H7 (cell line): Measurements from ENCODE around the gene SERP2. TPM values are rescaled to one million over a fixed set of nuclear protein-coding genes. Genes with fewer than 3 reads are reported as not detected.

Source experiments
- DNase-seq: peaks from one replicate; pipeline ENCODE4 v3.0.0; 2012
- H3K27me3 ChIP-seq: 2 replicates; pipeline ENCODE4 v1.6.0; 2011; ENCODE audit warnings: mild to moderate bottlenecking, low read length; ENCODE audit not compliant: control insufficient read depth, insufficient read depth
- H3K36me3 ChIP-seq: replicated peaks from 2 replicates; pipeline ENCODE4 v1.5.1; 2011; ENCODE audit warnings: low read length; ENCODE audit not compliant: control insufficient read depth, insufficient read depth
- H3K4me3 ChIP-seq: 2 replicates; pipeline ENCODE4 v1.5.1; 2011; ENCODE audit warnings: low read depth, mild to moderate bottlenecking, control low read depth, low read length, moderate library complexity; ENCODE audit not compliant: insufficient read depth
- total RNA-seq: library from RNA; depleted of rRNA; stranded (reverse); fragments of >200 nt; shearing (Covaris generic); gene quantifications from 2 replicates; pipeline ENCODE4 v1.2.3, GENCODE V29; 2014

SERP2 gene
- total RNA-seq, 1 experiment from 2014 or later = 0.17 TPM

- DNase-seq = peak; percentile 77
- no peaks in the 10 kb centered on the region for H3K36me3 ChIP-seq
- H3K4me3 ChIP-seq = peak overlapping the region; percentile 12; the same call in 1 of the 2 replicates
- H3K27me3 ChIP-seq = no peaks in the 10 kb centered on the region
Measured at GRCh38 chr13:44404261-44405132, 30.9 kb downstream of the SERP2 start.

DNA sequence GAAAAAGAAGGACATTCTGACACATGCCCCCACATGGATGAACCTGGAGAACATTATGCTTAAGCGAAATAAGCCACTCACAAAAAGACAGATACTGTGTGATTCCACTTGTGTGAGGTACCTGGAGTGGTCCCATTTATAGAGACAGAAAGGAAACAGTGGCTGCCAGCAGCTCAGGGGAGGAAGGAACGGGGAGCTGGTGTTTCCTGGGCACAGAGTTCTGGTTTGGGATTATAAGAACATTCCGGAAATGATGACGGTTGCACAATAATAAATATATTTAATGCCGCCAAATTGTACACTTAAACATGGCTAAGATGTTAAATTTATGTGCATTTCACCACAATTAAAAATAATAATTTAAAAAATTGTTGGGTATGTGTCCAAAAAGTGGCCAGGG is 33.0 kb downstream of the SERP2 start:
- Histone ChIP-seq H3K36me3 (no peaks in the 10 kb centered on the region), H3K27me3 (no peaks in the 10 kb centered on the region), H3K4me3 (no peak overlapping the region)
- no peak for DNase-seq

- no peaks in the 10 kb centered on the region for H3K27me3 ChIP-seq
- no peak overlapping the region for H3K4me3 ChIP-seq
- peak; percentile 50 for DNase-seq
- no peaks in the 10 kb centered on the region for H3K36me3 ChIP-seq
Measured at GRCh38 chr13:44407379-44407778, 33.8 kb downstream of the SERP2 start.

GRCh38 chr13:44407891-44408290 is 34.3 kb downstream of the SERP2 start:
- DNase-seq = no peak
- H3K27me3 ChIP-seq = no peaks in the 10 kb centered on the region
- no peak overlapping the region for H3K4me3 ChIP-seq
- no peaks in the 10 kb centered on the region for H3K36me3 ChIP-seq

GRCh38 chr13:44409595-44409994 is 36.0 kb downstream of the SERP2 start:
- H3K27me3 ChIP-seq = no peaks in the 10 kb centered on the region
- no peaks in the 10 kb centered on the region for H3K36me3 ChIP-seq
- no peak overlapping the region for H3K4me3 ChIP-seq
- no peak for DNase-seq

- Histone ChIP-seq H3K36me3 (no peaks in the 10 kb centered on the region), H3K27me3 (no peaks in the 10 kb centered on the region; the same call in 1 of the 2 replicates), H3K4me3 (no peak overlapping the region)
- no peak for DNase-seq
Measured at GRCh38 chr13:44410328-44410859, 36.8 kb downstream of the SERP2 start.

DNA sequence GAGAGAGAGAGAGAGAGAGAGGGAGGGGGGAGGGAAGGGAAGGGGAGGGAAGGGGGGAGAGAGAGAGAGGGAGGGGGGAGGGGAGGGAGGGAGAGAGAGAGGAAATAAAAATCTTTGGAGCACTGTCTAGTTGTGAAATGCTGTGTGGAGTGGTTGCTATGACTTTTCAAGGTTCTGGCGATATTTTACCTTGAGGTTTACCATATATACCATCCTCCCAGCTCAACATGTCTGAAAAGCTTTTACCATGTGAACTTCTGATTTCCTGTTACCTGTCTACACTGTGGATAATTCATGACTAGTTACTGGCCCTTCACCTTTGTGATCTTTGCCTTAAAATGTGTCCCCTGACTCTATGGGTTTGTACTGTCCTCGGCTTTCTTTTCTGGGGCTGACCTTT is 38.2 kb downstream of the SERP2 start:
- H3K4me3 ChIP-seq = no peak overlapping the region
- no peaks in the 10 kb centered on the region; the same call in none of the 2 replicates for H3K27me3 ChIP-seq
- H3K36me3 ChIP-seq = no peaks in the 10 kb centered on the region
- no peak for DNase-seq

GRCh38 chr13:44412346-44412935 is 38.8 kb downstream of the SERP2 start:
- no peak for DNase-seq
- no peaks in the 10 kb centered on the region; the same call in none of the 2 replicates for H3K27me3 ChIP-seq

DNA sequence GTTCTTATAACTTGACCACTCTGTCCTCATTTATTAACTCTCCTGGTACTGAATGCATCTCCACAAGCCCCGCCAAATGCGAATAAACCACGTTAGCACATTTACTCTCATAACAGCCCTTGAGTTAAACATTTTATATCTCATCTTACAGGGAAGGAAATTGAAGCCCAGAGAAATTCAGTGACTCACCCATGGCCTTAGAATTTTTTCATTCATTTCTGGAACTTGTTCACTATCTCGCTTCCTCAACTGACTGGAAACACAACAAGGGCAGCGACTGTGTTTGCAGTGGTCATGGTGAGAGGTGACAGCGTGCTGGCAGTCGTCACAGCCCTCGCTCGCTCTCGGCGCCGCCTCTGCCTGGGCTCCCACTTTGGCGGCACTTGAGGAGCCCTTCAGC is 39.5 kb downstream of the SERP2 start:
- DNase-seq = no peak
- no peak overlapping the region for H3K4me3 ChIP-seq
- no peaks in the 10 kb centered on the region; the same call in none of the 2 replicates for H3K27me3 ChIP-seq
- H3K36me3 ChIP-seq = no peaks in the 10 kb centered on the region

More at GRCh38 chr13:44412346-44412935, 38.8 kb downstream of the SERP2 start:
- Histone ChIP-seq H3K36me3 (no peaks in the 10 kb centered on the region), H3K4me3 (no peak overlapping the region)

DNA sequence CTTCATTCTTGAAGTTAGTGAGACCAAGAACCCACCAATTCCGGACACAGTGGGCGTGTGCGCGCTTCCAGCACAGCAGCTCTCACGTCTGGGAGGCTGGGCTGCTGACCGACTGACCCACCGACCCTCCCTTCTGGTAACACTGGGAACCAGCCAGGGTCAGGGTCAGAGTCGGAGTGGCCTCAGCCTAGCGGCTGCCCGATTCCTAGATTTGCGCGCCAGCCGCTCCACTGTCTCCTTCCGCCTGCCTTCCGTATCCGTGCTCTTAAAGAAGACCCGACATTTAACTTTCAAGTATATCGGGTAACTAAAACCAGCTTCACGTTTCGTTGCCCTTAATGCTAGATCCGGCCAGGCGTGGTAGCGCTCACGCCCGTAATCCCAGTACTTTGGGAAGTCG is 41.1 kb downstream of the SERP2 start:
- Histone ChIP-seq H3K27me3 (no peaks in the 10 kb centered on the region; the same call in none of the 2 replicates), H3K36me3 (no peaks in the 10 kb centered on the region), H3K4me3 (peak overlapping the region; percentile 25; the same call in 1 of the 2 replicates)
- DNase-seq = no peak

DNA sequence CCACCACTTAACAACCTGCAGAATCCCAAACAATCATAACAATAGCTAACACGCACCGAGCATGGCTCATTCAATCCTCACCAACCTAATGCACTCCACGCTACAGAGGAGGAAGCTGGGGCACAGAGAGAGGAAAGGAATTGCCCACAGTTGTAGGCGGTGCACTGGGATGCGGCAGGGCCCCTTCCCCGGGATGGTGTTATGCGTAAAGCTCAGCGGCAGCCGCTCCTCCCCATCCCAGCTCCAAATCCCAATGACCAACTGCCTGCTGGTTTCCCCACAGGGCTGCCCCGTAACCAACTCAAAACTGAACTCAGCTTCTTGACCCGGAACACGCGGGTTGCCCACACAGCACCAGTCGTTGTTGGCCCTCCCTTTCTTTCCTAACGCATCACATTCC is 42.2 kb downstream of the SERP2 start:
- peak; percentile 79 for DNase-seq
- Histone ChIP-seq H3K36me3 (no peaks in the 10 kb centered on the region), H3K4me3 (peak overlapping the region; percentile 31; the same call in 1 of the 2 replicates), H3K27me3 (no peaks in the 10 kb centered on the region; the same call in none of the 2 replicates)

GRCh38 chr13:44416301-44416700 is 42.7 kb downstream of the SERP2 start:
- Histone ChIP-seq H3K36me3 (no peaks in the 10 kb centered on the region), H3K4me3 (peak overlapping the region; percentile 31; the same call in 1 of the 2 replicates), H3K27me3 (no peaks in the 10 kb centered on the region; the same call in none of the 2 replicates)
- DNase-seq = no peak

DNA sequence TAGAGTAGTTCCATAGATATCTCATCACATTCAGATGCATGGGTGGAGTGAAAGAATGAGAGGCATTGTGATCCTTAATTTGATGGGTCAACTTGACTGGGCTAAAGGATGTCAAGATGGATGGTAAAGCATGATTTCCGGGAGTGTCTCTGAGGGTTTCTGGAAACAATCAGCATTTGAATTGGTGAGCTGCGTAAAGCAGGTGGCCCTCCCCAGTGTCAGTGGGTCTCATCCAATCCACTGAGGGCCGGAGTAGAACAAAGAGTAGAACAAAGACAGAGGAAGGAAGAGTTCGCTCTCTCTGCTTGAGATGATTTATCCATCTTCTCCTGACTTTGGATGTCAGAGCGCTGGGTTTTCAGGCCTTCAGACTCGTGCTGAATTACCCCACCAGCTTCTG is 43.1 kb downstream of the SERP2 start:
- no peaks in the 10 kb centered on the region; the same call in none of the 2 replicates for H3K27me3 ChIP-seq
- DNase-seq = no peak
- H3K4me3 ChIP-seq = no peak overlapping the region
- no peaks in the 10 kb centered on the region for H3K36me3 ChIP-seq

- Histone ChIP-seq H3K27me3 (peaks cover 3% of the 10 kb centered on the region), H3K36me3 (no peaks in the 10 kb centered on the region), H3K4me3 (no peak overlapping the region)
- DNase-seq = no peak
Measured at GRCh38 chr13:44417446-44417845, 43.8 kb downstream of the SERP2 start.

DNA sequence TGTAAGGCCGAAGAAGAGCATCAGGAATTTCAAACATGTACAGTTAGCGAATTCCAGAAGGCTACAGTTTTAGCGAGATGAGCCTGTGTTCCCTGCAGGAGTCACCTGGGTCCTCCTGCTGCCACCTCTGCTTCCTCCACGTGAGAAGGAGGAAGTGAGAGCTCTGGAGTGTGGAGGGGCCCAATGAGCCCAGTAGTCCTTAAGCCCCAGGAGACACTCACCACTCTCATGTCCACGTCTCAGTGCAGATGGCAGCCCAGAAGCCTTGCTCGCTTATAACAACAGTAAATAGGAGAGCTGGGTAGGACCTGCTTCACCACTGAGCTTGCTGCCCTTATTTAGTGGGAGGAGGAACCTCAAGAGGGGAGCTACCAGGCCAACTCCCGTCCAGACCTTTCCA is 44.3 kb downstream of the SERP2 start:
- no peak overlapping the region for H3K4me3 ChIP-seq
- DNase-seq = no peak
- H3K36me3 ChIP-seq = no peaks in the 10 kb centered on the region
- H3K27me3 ChIP-seq = peaks cover 3% of the 10 kb centered on the region
